H9 (cell line): ENCODE data around the gene CFAP45. TPM values are rescaled to one million over a fixed set of nuclear protein-coding genes. Genes with fewer than 3 reads are reported as not detected.

Experiments used
- DNase-seq: peaks from one replicate; pipeline ENCODE4 v3.0.0-alpha.2; 2017
- H2AFZ ChIP-seq: one replicate; pipeline ENCODE4 v1.6.1; 2013; ENCODE audit warnings: mild to moderate bottlenecking, low read length, control low read depth, moderate library complexity
- H2AK5ac ChIP-seq: 2 replicates; pipeline ENCODE4 v1.6.1; 2013; ENCODE audit warnings: low read length, control low read depth, mixed read lengths; ENCODE audit not compliant: insufficient read length
- H2BK120ac ChIP-seq: one replicate; pipeline ENCODE4 v1.6.1; 2013; ENCODE audit warnings: low read depth, mild to moderate bottlenecking, low read length, control low read depth, inconsistent platforms; ENCODE audit not compliant: poor library complexity, severe bottlenecking
- H2BK12ac ChIP-seq: 2 replicates; pipeline ENCODE4 v1.6.1; 2013; ENCODE audit warnings: low read length, control low read depth, mixed read lengths, low read depth; ENCODE audit not compliant: insufficient read length
- H2BK15ac ChIP-seq: 2 replicates; pipeline ENCODE4 v1.6.1; 2013; ENCODE audit warnings: low read depth, low read length, control low read depth
- H2BK20ac ChIP-seq: one replicate; pipeline ENCODE4 v1.6.1; 2013; ENCODE audit warnings: low read depth, mild to moderate bottlenecking, low read length, control low read depth, inconsistent platforms; ENCODE audit not compliant: poor library complexity, severe bottlenecking
- H2BK5ac ChIP-seq: 2 replicates; pipeline ENCODE4 v1.6.1; 2013; ENCODE audit warnings: low read length, control low read depth, mixed read lengths; ENCODE audit not compliant: insufficient read length
- H3K14ac ChIP-seq: 2 replicates; pipeline ENCODE4 v1.6.1; 2013; ENCODE audit warnings: low read length, control low read depth; ENCODE audit not compliant: insufficient read depth
- H3K18ac ChIP-seq: 2 replicates; pipeline ENCODE4 v1.6.1; 2013; ENCODE audit warnings: low read depth, mild to moderate bottlenecking, mixed read lengths, low read length, control low read depth; ENCODE audit not compliant: insufficient read length
- H3K23ac ChIP-seq: 2 replicates; pipeline ENCODE4 v1.6.1; 2013; ENCODE audit warnings: low read length, control low read depth, mixed read lengths, low read depth; ENCODE audit not compliant: insufficient read length
- H3K23me2 ChIP-seq: 2 replicates; pipeline ENCODE4 v1.6.1; 2013; ENCODE audit warnings: low read depth, mild to moderate bottlenecking, mixed read lengths, low read length, control low read depth; ENCODE audit not compliant: insufficient read length, poor library complexity, severe bottlenecking
- H3K27ac ChIP-seq: 2 replicates; pipeline ENCODE4 v1.5.1; 2013; ENCODE audit warnings: low read length, control low read depth, mixed read lengths, low read depth; ENCODE audit not compliant: insufficient read length
- H3K27me3 ChIP-seq: 2 replicates; pipeline ENCODE4 v1.6.1; 2013; ENCODE audit warnings: low read length, control low read depth, inconsistent platforms; ENCODE audit not compliant: insufficient read depth
- H3K4ac ChIP-seq: 2 replicates; pipeline ENCODE4 v1.6.1; 2013; ENCODE audit warnings: low read depth, mild to moderate bottlenecking, control low read depth, inconsistent platforms, low read length, moderate library complexity
- H3K4me1 ChIP-seq: 2 replicates; pipeline ENCODE4 v1.6.1; 2013; ENCODE audit warnings: low read length, control low read depth, inconsistent platforms; ENCODE audit not compliant: insufficient read depth
- H3K4me2 ChIP-seq: 2 replicates; pipeline ENCODE4 v1.6.1; 2013; ENCODE audit warnings: low read length, control low read depth, mixed read lengths; ENCODE audit not compliant: insufficient read length, insufficient read depth
- H3K56ac ChIP-seq: 2 replicates; pipeline ENCODE4 v1.6.1; 2013; ENCODE audit warnings: low read depth, mild to moderate bottlenecking, mixed read lengths, low read length, control low read depth; ENCODE audit not compliant: insufficient read length
- H3K79me1 ChIP-seq: 2 replicates; pipeline ENCODE4 v1.6.1; 2013; ENCODE audit warnings: low read depth, mild to moderate bottlenecking, moderate library complexity, low read length, control low read depth, inconsistent platforms; ENCODE audit not compliant: insufficient read depth, poor library complexity, severe bottlenecking
- H3K79me2 ChIP-seq: 2 replicates; pipeline ENCODE4 v1.6.1; 2013; ENCODE audit warnings: low read length, control low read depth, inconsistent platforms; ENCODE audit not compliant: insufficient read depth
- H3K9ac ChIP-seq: 2 replicates; pipeline ENCODE4 v1.6.1; 2013; ENCODE audit warnings: low read length, control low read depth, mixed read lengths; ENCODE audit not compliant: insufficient read length; ENCODE audit errors: extremely low read depth
- H3K9me3 ChIP-seq: one replicate; pipeline ENCODE4 v1.6.1; 2013; ENCODE audit warnings: low read depth, low read length, inconsistent platforms; ENCODE audit not compliant: control insufficient read depth
- H3T11ph ChIP-seq: one replicate; pipeline ENCODE4 v1.6.1; 2013; ENCODE audit warnings: mild to moderate bottlenecking, low read length, control low read depth, inconsistent platforms
- H4K20me1 ChIP-seq: one replicate; pipeline ENCODE4 v1.6.1; 2013; ENCODE audit not compliant: control insufficient read depth, insufficient read length, insufficient read depth
- H4K5ac ChIP-seq: 2 replicates; pipeline ENCODE4 v1.6.1; 2013; ENCODE audit warnings: low read depth, mild to moderate bottlenecking, mixed read lengths, low read length, control low read depth; ENCODE audit not compliant: insufficient read length
- H4K8ac ChIP-seq: replicated peaks from 2 replicates; pipeline ENCODE4 v1.6.1; 2013; ENCODE audit warnings: low read length, control low read depth, mixed read lengths, low read depth; ENCODE audit not compliant: insufficient read length
- H4K91ac ChIP-seq: 2 replicates; pipeline ENCODE4 v1.6.1; 2013; ENCODE audit warnings: low read depth, mild to moderate bottlenecking, moderate library complexity, mixed read lengths, low read length, control low read depth; ENCODE audit not compliant: insufficient read length
- H3K27ac Mint-ChIP-seq, 3 experiments: 2 replicates in 2 of 3; 3 replicates in 1 of 3; pipeline ENCODE4 v1.8.0; 2020 to 2021; ENCODE audit warnings: mixed read lengths in 3 of 3, mild to moderate bottlenecking in 1 of 3, moderate library complexity in 1 of 3
- H3K27me3 Mint-ChIP-seq: 2 replicates; pipeline ENCODE4 v1.8.0; 2021; ENCODE audit warnings: low read depth, mild to moderate bottlenecking, moderate library complexity, mixed read lengths
- H3K36me3 Mint-ChIP-seq, 3 experiments: 2 replicates in 2 of 3; 3 replicates in 1 of 3; pipeline ENCODE4 v1.8.0; 2020 to 2021; ENCODE audit warnings: low read depth in 3 of 3, mixed read lengths in 3 of 3; ENCODE audit not compliant: insufficient read depth in 1 of 3
- H3K4me1 Mint-ChIP-seq, 2 experiments: 2 replicates each; pipeline ENCODE4 v1.8.0; 2020; ENCODE audit warnings: mixed read lengths in 2 of 2
- H3K4me3 Mint-ChIP-seq, 2 experiments: 2 replicates in 1 of 2; 3 replicates in 1 of 2; pipeline ENCODE4 v1.8.0; 2020 to 2021; ENCODE audit warnings: mild to moderate bottlenecking in 2 of 2, mixed read lengths in 2 of 2, moderate library complexity in 1 of 2
- H3K9me3 Mint-ChIP-seq, 2 experiments: 2 replicates in 1 of 2; 3 replicates in 1 of 2; pipeline ENCODE4 v1.8.0; 2020; ENCODE audit warnings: mild to moderate bottlenecking in 2 of 2, mixed read lengths in 2 of 2, moderate library complexity in 1 of 2
- CTCF ChIP-seq: fragments of 200-600 bp; sonication (generic); conservative IDR thresholded peaks from 3 replicates; pipeline ENCODE4 v1.8.0; 2021; ENCODE audit warnings: antibody characterized with exemption, mild to moderate bottlenecking
- WGBS: extraction: QIAGEN DNeasy Blood & Tissue Kit; methylation state at CpG from one replicate; pipeline ENCODE4 v1.1.7; 2013; ENCODE audit warnings: missing lambda C conversion rate, low lambda C conversion rate, mixed read lengths; ENCODE audit not compliant: insufficient read length; ENCODE audit errors: extremely low coverage; 5-methylcytosine and 5-hydroxymethylcytosine counted together
- total RNA-seq: library from RNA; stranded (reverse); gene quantifications from 2 replicates; pipeline ENCODE4 v1.2.1, GENCODE V29; 2021

The CFAP45 gene
- total RNA-seq, 1 experiment from 2014 or later: 0.85 TPM

DNA sequence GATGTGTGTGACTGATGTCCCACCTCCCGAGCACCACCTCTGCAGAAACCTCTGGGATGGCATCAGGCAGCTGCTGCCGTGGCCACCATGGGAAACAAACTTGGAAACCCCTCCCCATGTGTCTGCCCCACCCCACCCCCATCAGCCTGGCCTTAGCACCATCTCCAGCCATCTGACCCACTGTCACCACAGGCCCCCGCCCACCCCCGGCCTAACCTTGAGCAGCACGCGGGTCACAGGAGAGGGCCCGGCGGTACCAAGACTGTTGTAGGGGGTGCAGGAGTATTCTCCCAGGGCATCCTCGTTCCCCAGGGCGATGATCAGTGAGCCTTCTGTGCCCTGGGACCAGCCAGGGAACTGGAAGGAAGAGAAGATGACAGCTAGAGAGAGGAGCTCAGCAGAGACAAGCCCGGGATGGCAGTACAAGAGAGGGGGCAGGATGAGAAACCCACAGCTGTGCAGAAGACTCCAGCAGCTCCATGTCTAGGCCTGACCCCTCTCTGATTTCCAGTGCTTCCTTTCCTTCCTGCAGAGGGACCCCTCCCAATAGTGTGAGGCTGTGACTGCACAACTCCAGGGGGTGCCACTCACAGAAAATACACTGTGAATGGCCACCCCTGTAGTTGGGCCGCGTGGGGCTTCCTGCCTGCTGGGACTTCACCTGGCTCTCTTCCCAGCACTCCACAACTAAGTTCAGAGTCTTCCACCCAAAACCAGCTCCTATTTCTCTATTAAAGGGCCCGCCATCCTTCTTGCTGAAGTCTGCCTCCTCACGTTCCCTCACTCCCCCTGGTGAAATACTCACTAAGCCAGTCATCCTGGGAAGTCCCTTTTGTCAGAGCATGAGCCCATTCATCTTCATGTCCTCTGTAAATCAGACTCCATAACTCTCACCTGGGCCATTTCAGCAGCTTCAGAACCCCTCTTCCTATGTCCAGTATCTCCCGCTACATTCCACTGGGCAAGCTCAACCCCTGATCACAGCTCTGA is 32.6 kb upstream of the CFAP45 start:
- Histone ChIP-seq H4K91ac (no peak overlapping the region), H3K9ac (no peak overlapping the region), H3K9me3 (no peaks in the 10 kb centered on the region), H3K27ac (no peak overlapping the region), H4K8ac (no peak overlapping the region), H2AFZ (no peak overlapping the region), H3K18ac (no peak overlapping the region), H3K4me1 (no peaks in the 10 kb centered on the region; the same call in 1 of the 2 replicates), H2BK15ac (no peak overlapping the region), H4K20me1 (no peaks in the 10 kb centered on the region), H3K4me2 (no peak overlapping the region), H3K4ac (no peak overlapping the region), H2BK120ac (no peak overlapping the region), H2BK20ac (no peak overlapping the region), H3K23ac (no peak overlapping the region), H3K14ac (no peak overlapping the region), H3K79me2 (no peaks in the 10 kb centered on the region), H3K56ac (no peak overlapping the region), H2BK12ac (no peak overlapping the region), H3K27me3 (no peaks in the 10 kb centered on the region), H4K5ac (no peak overlapping the region), H2AK5ac (no peak overlapping the region), H2BK5ac (no peak overlapping the region), H3T11ph (no peak overlapping the region), H3K23me2 (no peaks in the 10 kb centered on the region), H3K79me1 (no peaks in the 10 kb centered on the region)
- Mint-ChIP-seq H3K9me3 (no peaks in the 10 kb centered on the region), H3K4me1 (peaks cover 20 to 24% of the 10 kb centered on the region in 2 experiments), H3K4me3 (no peak overlapping the region), H3K27ac (peak overlapping the region in 2 of 3 experiments; percentile 3 to 58; a peak in 2 of 7 replicates), H3K27me3 (peaks cover 1% of the 10 kb centered on the region; the same call in 1 of the 2 replicates), H3K36me3 (peaks cover 23 to 33% (median 27%) of the 10 kb centered on the region in 3 experiments)
- TF ChIP-seq CTCF: no peak
- no CpG with 5 or more reads among the region's 16 CpGs for WGBS
- DNase-seq: no peak
